Astrocyte (in vitro differentiated cells and primary cell): ENCODE measurements around the gene DNAL4.

Source experiments
- CTCF ChIP-seq: IDR thresholded peaks from 2 replicates; pipeline ENCODE4 v1.5.1; 2011; ENCODE audit warnings: low read depth, mild to moderate bottlenecking, inconsistent platforms, low read length, moderate library complexity; ENCODE audit not compliant: insufficient read depth
- EZH2 ChIP-seq: IDR thresholded peaks from 2 replicates; pipeline ENCODE4 v1.6.1; 2012; ENCODE audit warnings: mild to moderate bottlenecking, low read length, inconsistent platforms; ENCODE audit not compliant: insufficient read depth

- TF ChIP-seq EZH2 = no peak
- TF ChIP-seq CTCF = no peak
Measured at GRCh38 chr22:38759005-38759404, 34.9 kb downstream of the DNAL4 start.
